Tibial artery (tissue), 4 donors: Measurements from ENCODE around the gene ADAMTSL1.
A peak's percentile ranks its signal among the peaks of the same experiment; 100 is the strongest.

Experiments
- DNase-seq, 2 donors: peaks; one replicate each; pipeline ENCODE4 v3.0.0-alpha.2; 2019
- H3K27ac ChIP-seq, 2 donors: fragments of 200-600 bp; sonication (generic) in 1 of 2; 1 replicate in 1 of 2; 2 replicates in 1 of 2; pipeline ENCODE4 v1.5.1; 2018 to 2019; ENCODE audit warnings: mild to moderate bottlenecking in 1 of 2
- H3K27me3 ChIP-seq, 2 donors: fragments of 200-600 bp; sonication (generic) in 1 of 2; one replicate each; pipeline versions ENCODE4 v1.5.1 to v1.6.0; 2016 to 2019
- H3K36me3 ChIP-seq, 3 donors: fragments of 200-600 bp; sonication (generic) in 2 of 3; one replicate each; pipeline ENCODE4 v1.5.1; 2016 to 2019; ENCODE audit warnings: mild to moderate bottlenecking in 2 of 3
- H3K4me1 ChIP-seq, 4 donors: fragments of 200-600 bp; sonication (generic) in 2 of 4; 1 replicate in 3 of 4; 2 replicates in 1 of 4; pipeline ENCODE4 v1.5.1; 2016 to 2019
- H3K4me3 ChIP-seq, 2 donors: fragments of 200-600 bp; sonication (generic) in 1 of 2; 1 replicate in 1 of 2; 2 replicates in 1 of 2; pipeline ENCODE4 v1.5.1; 2018 to 2019; ENCODE audit warnings: mild to moderate bottlenecking in 2 of 2
- H3K9me3 ChIP-seq, 3 donors: fragments of 200-600 bp; sonication (generic) in 1 of 3; one replicate each; pipeline ENCODE4 v1.5.1; 2016 to 2019
- intact Hi-C: fragments of 100-400 bp; cut with DNase I; formaldehyde crosslinking; loops from one replicate; pipeline ENCODE4 v1.15.0; 2023; ENCODE audit warnings: low total_unique reads
- TF ChIP-seq, protein P1 (sequence below), 2 experiments: fragments of 200-600 bp in 1 of 2; fragments of 450-650 bp in 1 of 2; IDR thresholded peaks; one replicate each; pipeline ENCODE4 v1.5.1; 2017 to 2019; ENCODE audit warnings: antibody characterized with exemption in 2 of 2, mild to moderate bottlenecking in 1 of 2, moderate library complexity in 1 of 2

The ADAMTSL1 gene

DNA sequence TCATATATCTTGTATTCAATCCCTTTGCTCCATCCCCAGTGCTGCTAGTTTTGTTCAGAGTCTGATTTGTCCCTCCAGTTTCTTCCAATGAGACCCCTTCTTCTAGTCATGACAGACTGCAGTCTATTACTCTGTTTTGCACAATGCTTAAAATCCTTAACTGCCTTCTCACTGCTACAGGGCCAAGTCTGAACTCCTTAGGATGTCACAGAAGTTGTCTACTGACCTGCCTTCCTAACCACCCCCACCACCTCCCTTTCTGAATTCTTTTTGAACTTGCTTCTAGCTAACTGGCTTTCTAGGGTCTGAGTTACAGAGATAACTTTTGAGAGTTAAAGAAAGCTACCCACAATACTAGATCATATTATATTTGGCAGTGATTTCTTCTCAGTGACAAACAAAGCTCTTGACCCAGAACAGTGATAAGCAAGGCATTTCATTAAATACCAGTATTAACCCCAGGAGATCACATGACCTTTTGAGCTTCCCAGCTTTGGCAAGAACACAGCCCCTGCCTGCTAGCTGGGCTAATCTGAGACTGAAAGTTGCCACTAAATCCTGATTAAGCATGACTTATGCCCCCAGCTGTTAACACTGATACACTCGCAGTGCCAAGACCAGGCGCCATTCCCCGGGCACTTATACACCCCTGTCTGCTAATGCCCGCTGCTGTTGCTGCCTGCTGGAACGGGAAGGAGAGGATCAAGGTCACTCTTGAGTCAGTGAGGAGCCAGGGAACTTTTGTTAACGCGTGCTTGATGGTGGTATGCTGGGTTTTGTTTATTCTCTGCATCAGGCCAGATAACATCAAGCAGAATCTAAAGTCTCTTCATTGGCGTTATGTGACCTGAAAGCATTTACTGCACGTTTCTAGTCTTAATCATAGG is 36.4 kb upstream of the ADAMTSL1 start:
- peaks cover 0 to 13% (median 8%) of the 10 kb centered on the region in 4 donors for H3K4me1 ChIP-seq
- TF ChIP-seq, protein P1, sequence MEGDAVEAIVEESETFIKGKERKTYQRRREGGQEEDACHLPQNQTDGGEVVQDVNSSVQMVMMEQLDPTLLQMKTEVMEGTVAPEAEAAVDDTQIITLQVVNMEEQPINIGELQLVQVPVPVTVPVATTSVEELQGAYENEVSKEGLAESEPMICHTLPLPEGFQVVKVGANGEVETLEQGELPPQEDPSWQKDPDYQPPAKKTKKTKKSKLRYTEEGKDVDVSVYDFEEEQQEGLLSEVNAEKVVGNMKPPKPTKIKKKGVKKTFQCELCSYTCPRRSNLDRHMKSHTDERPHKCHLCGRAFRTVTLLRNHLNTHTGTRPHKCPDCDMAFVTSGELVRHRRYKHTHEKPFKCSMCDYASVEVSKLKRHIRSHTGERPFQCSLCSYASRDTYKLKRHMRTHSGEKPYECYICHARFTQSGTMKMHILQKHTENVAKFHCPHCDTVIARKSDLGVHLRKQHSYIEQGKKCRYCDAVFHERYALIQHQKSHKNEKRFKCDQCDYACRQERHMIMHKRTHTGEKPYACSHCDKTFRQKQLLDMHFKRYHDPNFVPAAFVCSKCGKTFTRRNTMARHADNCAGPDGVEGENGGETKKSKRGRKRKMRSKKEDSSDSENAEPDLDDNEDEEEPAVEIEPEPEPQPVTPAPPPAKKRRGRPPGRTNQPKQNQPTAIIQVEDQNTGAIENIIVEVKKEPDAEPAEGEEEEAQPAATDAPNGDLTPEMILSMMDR (IDR thresholded peaks at IDR 0.05) = no peak
- H3K27ac ChIP-seq = peak overlapping the region; percentile 63 to 70
- H3K36me3 ChIP-seq = no peaks in the 10 kb centered on the region
- DNase-seq = peak in 1 of 2 donors; percentile 32
- no peaks in the 10 kb centered on the region for H3K27me3 ChIP-seq
- peak overlapping the region; percentile 48 to 58 for H3K4me3 ChIP-seq
- no peaks in the 10 kb centered on the region for H3K9me3 ChIP-seq
- intact Hi-C loops = no loop called here

DNA sequence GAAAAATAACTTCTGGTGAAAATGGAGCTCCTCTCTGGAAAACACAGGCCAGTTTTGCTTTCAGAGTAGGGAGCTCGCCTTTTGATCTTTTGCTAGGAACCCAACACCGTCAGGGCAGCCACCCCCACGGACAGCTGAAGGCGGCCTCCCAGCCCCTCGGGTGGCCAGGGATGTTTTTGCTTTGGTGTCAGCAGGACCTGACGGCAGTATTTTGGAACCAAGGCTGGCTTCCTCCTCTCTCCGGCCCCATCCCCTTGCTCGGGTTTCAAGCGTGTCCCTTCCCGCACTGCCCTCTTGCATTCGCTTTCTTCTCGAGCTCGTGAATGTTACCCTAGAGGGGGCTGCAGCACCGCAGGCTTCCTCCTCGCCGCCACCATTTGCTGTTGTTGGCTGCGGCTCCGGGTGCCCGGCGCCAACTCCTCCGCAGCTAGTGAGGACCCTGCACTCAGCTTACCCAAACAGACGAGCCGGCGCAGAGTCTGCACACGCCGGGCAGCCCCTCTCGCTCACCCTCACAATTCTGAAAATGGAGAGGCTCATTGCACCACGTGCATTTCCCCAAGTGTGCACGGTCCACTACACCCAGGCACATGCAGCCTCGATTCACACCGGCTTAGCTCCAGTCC is 35.5 kb upstream of the ADAMTSL1 start:
- Histone ChIP-seq H3K36me3 (no peaks in the 10 kb centered on the region), H3K27ac (peak overlapping the region; percentile 63 to 70), H3K4me1 (peaks cover 0 to 13% (median 8%) of the 10 kb centered on the region in 4 donors), H3K9me3 (no peaks in the 10 kb centered on the region), H3K4me3 (peak overlapping the region; percentile 48 to 58), H3K27me3 (no peaks in the 10 kb centered on the region)
- intact Hi-C loops = no loop called here
- peak; percentile 37 to 69 for DNase-seq
- TF ChIP-seq, protein P1 (IDR thresholded peaks at IDR 0.05) = peak; percentile 9 to 36

GRCh38 chr9:18438951-18439350 is 35.0 kb upstream of the ADAMTSL1 start:
- DNase-seq = no peak
- H3K4me3 ChIP-seq = peak overlapping the region; percentile 48 to 58
- no peaks in the 10 kb centered on the region for H3K9me3 ChIP-seq
- H3K27me3 ChIP-seq = no peaks in the 10 kb centered on the region
- TF ChIP-seq, protein P1 (IDR thresholded peaks at IDR 0.05) = no peak
- peaks cover 0 to 13% (median 8%) of the 10 kb centered on the region in 4 donors for H3K4me1 ChIP-seq
- H3K36me3 ChIP-seq = no peaks in the 10 kb centered on the region
- H3K27ac ChIP-seq = no peak overlapping the region
- intact Hi-C loops = no loop called here

DNA sequence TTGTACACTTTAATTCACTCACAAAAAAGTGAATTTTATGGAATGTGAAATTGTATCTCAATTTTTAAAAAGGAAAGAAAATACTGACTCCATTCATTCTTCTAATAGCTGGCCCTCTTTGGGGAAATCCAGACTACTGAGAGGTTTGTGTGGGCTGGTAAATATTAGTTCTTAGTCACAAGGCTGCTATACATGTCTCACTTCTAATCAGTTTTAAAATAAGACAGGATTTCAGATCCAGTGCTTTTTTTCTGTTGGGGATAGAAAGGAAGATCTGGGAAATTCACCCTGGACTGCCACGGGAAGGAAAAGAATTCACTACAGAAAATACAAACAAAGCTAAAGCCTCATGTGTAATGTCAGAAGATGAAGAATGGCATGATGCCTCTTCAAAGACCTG is 32.7 kb upstream of the ADAMTSL1 start:
- H3K4me3 ChIP-seq = no peak overlapping the region
- intact Hi-C loops = loop anchor here (5.0 kb wide), 1 partner anchor 184 kb away; no protein-coding TSS in a partner anchor
- no peak for DNase-seq

More for the DNA sequence above, 32.7 kb upstream of the ADAMTSL1 start:
- H3K9me3 ChIP-seq = no peaks in the 10 kb centered on the region
- H3K4me1 ChIP-seq = peaks cover 0 to 13% (median 8%) of the 10 kb centered on the region in 4 donors
- no peaks in the 10 kb centered on the region for H3K36me3 ChIP-seq
- no peaks in the 10 kb centered on the region for H3K27me3 ChIP-seq
- TF ChIP-seq, protein P1 (IDR thresholded peaks at IDR 0.05) = no peak
- no peak overlapping the region for H3K27ac ChIP-seq
